HG03045 (cell line): ENCODE data around the gene GON4L.
"Not testable (repeated sequence)": the region's sequence is repeated elsewhere in the genome, so short reads cannot be mapped to it uniquely, and the experiment has no call there.

Experiments
- ATAC-seq: cut with Tn5 transposase; IDR thresholded peaks from one replicate; pipeline ENCODE4 v1.9.1; 2021; ENCODE audit warnings: mild to moderate bottlenecking, moderate library complexity; ENCODE audit not compliant: unreplicated experiment

The GON4L gene

GRCh38 chr1:155880251-155880650 lies 23.2 kb upstream of the GON4L start:
- ATAC-seq: no peak

GRCh38 chr1:155877945-155878344 lies 20.9 kb upstream of the GON4L start:
- no peak for ATAC-seq

GRCh38 chr1:155873860-155874259 lies 16.8 kb upstream of the GON4L start:
- no peak for ATAC-seq

GRCh38 chr1:155872527-155872926 lies 15.5 kb upstream of the GON4L start:
- ATAC-seq: no peak

GRCh38 chr1:155871390-155871789 lies 14.4 kb upstream of the GON4L start:
- ATAC-seq: no peak

- ATAC-seq: no peak
Measured at GRCh38 chr1:155867766-155868165, 10.8 kb upstream of the GON4L start.

- no peak for ATAC-seq
Measured at GRCh38 chr1:155864393-155864792, 7.4 kb upstream of the GON4L start.

GRCh38 chr1:155861896-155862295 lies 4.9 kb upstream of the GON4L start:
- ATAC-seq: no peak

- ATAC-seq: no peak
Measured at GRCh38 chr1:155860970-155861510, 4.0 kb upstream of the GON4L start.

- peak; percentile 23 for ATAC-seq
Measured at GRCh38 chr1:155859881-155860871, 3.2 kb upstream of the GON4L start.

GRCh38 chr1:155859234-155859829 lies 2.3 kb upstream of the GON4L start, which contains the start of gene SYT11:
SYT11 (plus strand) TSS chr1:155859567; CDS start chr1:155859762, 195 bp downstream.
- ATAC-seq: peak; percentile 61

GRCh38 chr1:155858800-155859233 lies 1.8 kb upstream of the GON4L start:
- ATAC-seq: peak; percentile 3

GRCh38 chr1:155856257-155856974 lies 598 bp downstream of the GON4L start:
- ATAC-seq: no peak

GRCh38 chr1:155850345-155850744 lies 6.7 kb downstream of the GON4L start:
- no peak for ATAC-seq

- no peak for ATAC-seq
Measured at GRCh38 chr1:155847823-155848529, 9.0 kb downstream of the GON4L start.

GRCh38 chr1:155844860-155845421 lies 12.1 kb downstream of the GON4L start:
- no peak for ATAC-seq

GRCh38 chr1:155840386-155840785 lies 16.6 kb downstream of the GON4L start:
- ATAC-seq: no peak

GRCh38 chr1:155835548-155835947 lies 21.5 kb downstream of the GON4L start:
- no peak for ATAC-seq

GRCh38 chr1:155834927-155835399 lies 22.1 kb downstream of the GON4L start:
- ATAC-seq: not testable (repeated sequence)
